ENCODE data around the gene ZNF584. TPM values are rescaled to one million over a fixed set of nuclear protein-coding genes. Genes with fewer than 3 reads are reported as not detected.

Gene ZNF584
- total and polyA plus RNA-seq, 10 of the 15 experiments (the other 5 are each of a cell fraction or from before 2014, with no cell fraction given), result 2.0 to 10.7 (median 6.3) TPM

DNA sequence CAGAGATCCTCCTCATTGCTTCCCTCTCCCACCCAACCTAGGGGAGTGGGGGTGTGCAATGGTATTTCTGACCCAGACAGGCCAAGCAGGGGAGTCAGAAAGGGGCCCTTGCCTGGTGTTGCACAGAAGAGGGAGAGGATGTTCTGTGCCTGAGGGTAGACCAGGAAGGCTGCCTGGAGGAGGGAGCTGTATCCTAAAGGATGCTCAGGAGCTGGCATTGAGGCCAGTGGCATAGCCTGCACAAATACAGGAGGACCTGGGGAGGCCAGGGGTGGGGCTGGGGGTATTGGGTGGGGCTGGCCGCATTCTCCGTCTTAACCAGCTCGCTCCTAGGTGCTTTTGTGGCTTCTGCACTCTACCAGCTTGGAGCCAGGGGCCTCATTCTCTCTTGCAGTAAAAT, 8.5 kb upstream of the ZNF584 start:
- intact Hi-C loops (cut with micrococcal nuclease; ENCODE audit: unreplicated experiment), result no loop called here
- Histone ChIP-seq H3K9ac (ENCODE audit: control insufficient read depth, insufficient read depth, low read length) (no peak overlapping the region), H3K4me1 (ENCODE audit: control insufficient read depth, insufficient read depth, low read length) (peaks cover 10% of the 10 kb centered on the region), H3K27me3 (replicated peaks in 1 of 2; ENCODE audit: control insufficient read depth in 2 of 2, insufficient read depth in 2 of 2, low read length in 1 of 2) (no peaks in the 10 kb centered on the region), H2AFZ (ENCODE audit: control insufficient read depth, low read depth, low read length) (no peak overlapping the region), H4K20me1 (ENCODE audit: control insufficient read depth, insufficient read depth) (no peaks in the 10 kb centered on the region), H3K4me3 (no peak overlapping the region), H3K27ac (ENCODE audit: control insufficient read depth, insufficient read depth) (no peak overlapping the region), H3K4me2 (ENCODE audit: control insufficient read depth, insufficient read depth) (no peak overlapping the region), H3K9me3 (replicated peaks; ENCODE audit: control insufficient read depth, insufficient read depth, low read length) (no peaks in the 10 kb centered on the region), H3K36me3 (ENCODE audit: control insufficient read depth in 2 of 2, insufficient read depth in 2 of 2, low read length in 1 of 2) (peaks cover 0 to 6% of the 10 kb centered on the region in 2 experiments; a peak in 3 of 4 replicates), H3K79me2 (ENCODE audit: control insufficient read depth, insufficient read depth, low read length) (no peaks in the 10 kb centered on the region)
- DNase-seq (ENCODE audit: low read depth, low spot score) (no peak), ATAC-seq (no peak), FAIRE-seq (no peak)
- ChIA-PET SMC1A (ENCODE audit: uncharacterized antibody, unreplicated experiment) (no interaction called here), CTCF (no interaction called here), RAD21 (ENCODE audit: unreplicated experiment) (no interaction called here), POLR2A (interaction anchor here (0.6 to 1.6 kb wide), 2 partner anchors 9 to 18 kb away, joined by 5 read pairs; partner anchors contain the start of gene ZNF584)
- in situ Hi-C loops (cut with MboI), result no loop called here
- TF ChIP-seq ZNF207 (IDR thresholded peaks at IDR 0.05; ENCODE audit: borderline replicate concordance) (no peak), RB1 (IDR thresholded peaks at IDR 0.05; ENCODE audit: borderline replicate concordance) (no peak), NFIC (IDR thresholded peaks at IDR 0.05; ENCODE audit: low read depth, low read length) (no peak), ZNF217 (IDR thresholded peaks at IDR 0.05) (no peak), CREM (IDR thresholded peaks at IDR 0.05; ENCODE audit: low read depth) (no peak)
- TF ChIP-seq, protein P1, sequence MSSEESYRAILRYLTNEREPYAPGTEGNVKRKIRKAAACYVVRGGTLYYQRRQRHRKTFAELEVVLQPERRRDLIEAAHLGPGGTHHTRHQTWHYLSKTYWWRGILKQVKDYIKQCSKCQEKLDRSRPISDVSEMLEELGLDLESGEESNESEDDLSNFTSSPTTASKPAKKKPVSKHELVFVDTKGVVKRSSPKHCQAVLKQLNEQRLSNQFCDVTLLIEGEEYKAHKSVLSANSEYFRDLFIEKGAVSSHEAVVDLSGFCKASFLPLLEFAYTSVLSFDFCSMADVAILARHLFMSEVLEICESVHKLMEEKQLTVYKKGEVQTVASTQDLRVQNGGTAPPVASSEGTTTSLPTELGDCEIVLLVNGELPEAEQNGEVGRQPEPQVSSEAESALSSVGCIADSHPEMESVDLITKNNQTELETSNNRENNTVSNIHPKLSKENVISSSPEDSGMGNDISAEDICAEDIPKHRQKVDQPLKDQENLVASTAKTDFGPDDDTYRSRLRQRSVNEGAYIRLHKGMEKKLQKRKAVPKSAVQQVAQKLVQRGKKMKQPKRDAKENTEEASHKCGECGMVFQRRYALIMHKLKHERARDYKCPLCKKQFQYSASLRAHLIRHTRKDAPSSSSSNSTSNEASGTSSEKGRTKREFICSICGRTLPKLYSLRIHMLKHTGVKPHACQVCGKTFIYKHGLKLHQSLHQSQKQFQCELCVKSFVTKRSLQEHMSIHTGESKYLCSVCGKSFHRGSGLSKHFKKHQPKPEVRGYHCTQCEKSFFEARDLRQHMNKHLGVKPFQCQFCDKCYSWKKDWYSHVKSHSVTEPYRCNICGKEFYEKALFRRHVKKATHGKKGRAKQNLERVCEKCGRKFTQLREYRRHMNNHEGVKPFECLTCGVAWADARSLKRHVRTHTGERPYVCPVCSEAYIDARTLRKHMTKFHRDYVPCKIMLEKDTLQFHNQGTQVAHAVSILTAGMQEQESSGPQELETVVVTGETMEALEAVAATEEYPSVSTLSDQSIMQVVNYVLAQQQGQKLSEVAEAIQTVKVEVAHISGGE (CRISPR knock-in tag; IDR thresholded peaks at IDR 0.05), result no peak
- WGBS (ENCODE audit: insufficient coverage, insufficient replicate concordance, low lambda C conversion rate, missing lambda C conversion rate), result no CpG with 5 or more reads among the region's 3 CpGs
- BruUV-seq (replicated peaks), result no TSS peak
